ENCODE results near the gene LYSMD2.

- TF ChIP-seq, protein P1, sequence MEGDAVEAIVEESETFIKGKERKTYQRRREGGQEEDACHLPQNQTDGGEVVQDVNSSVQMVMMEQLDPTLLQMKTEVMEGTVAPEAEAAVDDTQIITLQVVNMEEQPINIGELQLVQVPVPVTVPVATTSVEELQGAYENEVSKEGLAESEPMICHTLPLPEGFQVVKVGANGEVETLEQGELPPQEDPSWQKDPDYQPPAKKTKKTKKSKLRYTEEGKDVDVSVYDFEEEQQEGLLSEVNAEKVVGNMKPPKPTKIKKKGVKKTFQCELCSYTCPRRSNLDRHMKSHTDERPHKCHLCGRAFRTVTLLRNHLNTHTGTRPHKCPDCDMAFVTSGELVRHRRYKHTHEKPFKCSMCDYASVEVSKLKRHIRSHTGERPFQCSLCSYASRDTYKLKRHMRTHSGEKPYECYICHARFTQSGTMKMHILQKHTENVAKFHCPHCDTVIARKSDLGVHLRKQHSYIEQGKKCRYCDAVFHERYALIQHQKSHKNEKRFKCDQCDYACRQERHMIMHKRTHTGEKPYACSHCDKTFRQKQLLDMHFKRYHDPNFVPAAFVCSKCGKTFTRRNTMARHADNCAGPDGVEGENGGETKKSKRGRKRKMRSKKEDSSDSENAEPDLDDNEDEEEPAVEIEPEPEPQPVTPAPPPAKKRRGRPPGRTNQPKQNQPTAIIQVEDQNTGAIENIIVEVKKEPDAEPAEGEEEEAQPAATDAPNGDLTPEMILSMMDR (conservative IDR thresholded peaks at IDR 0.05; ENCODE audit: low read depth, low read length): no peak; the same call in 1 of the 2 replicates
- no peak for TF ChIP-seq EZH2phosphoT487 (IDR thresholded peaks at IDR 0.05; ENCODE audit: borderline replicate concordance, low read length)
- no peak for TF ChIP-seq EZH2 (IDR thresholded peaks at IDR 0.05; ENCODE audit: low read length, unreplicated experiment)
Measured at GRCh38 chr15:51759557-51760070, 22.2 kb upstream of the LYSMD2 start.
